Metanephros (tissue), 2 donors: Measurements from ENCODE around the gene PLEKHH1. TPM values are rescaled to one million over a fixed set of nuclear protein-coding genes. Genes with fewer than 3 reads are reported as not detected.

Experiments used
- small RNA-seq: library from RNA; depleted of rRNA; stranded (forward); fragments of <200 nt; gene quantifications from one replicate; pipeline ENCODE3, GENCODE V24; 2014; ENCODE audit warnings: low replicate concordance
- total RNA-seq: library from RNA; depleted of rRNA; stranded (reverse); fragments of >200 nt; gene quantifications from one replicate; pipeline ENCODE4 v1.2.3, GENCODE V29; 2014

Gene PLEKHH1
- total RNA-seq: 18.6 TPM

DNA sequence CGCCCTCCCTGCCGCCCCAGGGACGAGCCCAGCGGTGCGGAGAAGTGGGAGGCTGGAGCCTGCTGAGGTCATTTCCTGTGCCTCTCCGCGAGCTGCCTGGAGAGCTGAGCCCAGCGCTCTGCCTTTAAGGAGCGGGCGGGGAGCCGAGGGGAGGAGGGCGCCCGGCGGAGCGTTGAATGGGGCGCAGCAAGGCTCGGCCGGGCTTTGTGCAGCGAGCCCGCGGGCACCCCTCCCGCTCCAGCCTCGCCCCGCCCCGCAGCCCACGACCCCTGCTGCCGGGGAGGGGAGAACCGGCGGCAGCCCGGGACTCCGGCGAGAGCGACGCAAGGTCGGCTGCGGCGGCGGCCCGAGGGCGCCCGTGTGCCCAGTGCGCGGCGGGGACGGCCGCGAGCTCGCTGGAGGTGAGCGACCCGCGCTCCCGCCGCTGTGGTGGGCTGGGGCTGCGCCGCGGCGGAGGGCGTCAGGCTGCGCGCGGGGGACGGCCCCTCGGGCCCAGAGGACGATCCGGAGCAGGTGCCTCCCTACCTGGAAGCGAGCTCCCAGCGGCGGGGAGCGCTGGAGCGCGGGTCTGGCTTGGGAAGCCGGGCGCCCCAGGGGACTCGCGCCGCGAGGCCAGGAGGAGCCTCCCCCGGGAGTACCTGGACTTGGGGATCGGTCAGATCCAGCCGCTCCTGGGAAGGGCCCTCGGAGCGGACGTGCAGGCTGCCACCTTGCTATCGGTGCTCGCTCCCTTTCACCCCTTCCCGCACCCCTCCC is at the start of gene PLEKHH1:
PLEKHH1 (plus strand) TSS at position 293 of the 756 bp plus-strand sequence. CDS start 8,578 bp downstream, outside the sequence.

DNA sequence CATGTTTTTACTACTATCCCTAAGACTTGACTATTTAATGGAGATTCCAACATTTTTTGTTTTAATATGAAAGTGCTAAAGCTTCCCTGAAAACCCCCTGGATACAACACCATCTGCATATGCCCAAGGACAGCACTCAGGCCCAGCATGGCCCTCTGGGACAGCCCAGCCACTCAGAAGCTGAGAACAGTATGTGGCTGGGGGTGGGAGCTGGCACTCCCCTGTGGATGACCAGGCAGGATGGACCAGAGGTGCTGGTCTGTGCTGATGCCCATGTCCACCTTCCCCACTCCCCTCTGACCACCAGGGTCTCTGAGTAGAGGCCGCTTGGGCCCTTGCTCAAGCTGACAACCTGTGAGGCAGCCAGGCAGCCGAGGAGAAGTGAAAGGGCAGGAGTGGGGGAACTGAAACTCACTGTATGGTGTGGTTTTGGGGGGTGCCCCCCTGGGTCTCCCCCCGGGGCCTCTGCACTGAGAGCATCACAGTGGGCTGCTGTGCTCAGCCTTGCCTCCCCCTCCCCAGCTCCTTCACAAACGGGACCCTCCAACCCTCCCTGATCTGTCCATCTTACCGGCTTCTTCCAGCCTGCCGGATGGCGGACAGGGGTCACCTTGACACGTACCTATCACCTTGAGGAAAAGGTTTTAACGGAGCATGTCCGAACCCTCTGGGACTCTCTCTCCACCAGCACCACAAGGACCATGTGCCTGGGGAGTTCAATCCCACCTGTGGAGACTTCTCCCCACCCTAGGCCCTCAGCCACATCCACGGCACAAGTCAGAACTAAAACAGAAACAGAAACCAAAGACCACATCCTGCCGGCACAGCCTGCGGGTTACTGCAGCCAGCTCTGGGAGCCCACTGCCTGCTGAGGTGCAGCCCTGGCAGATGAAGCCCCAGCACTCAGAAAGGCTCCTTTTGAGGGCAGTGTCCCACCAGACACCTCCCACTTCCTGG is 44.9 kb upstream of the PLEKHH1 start, which contains the start of gene TMEM229B:
TMEM229B (minus strand) TSS at position 785 of the 957 bp plus-strand sequence. CDS start 14,798 bp downstream, outside the sequence.

DNA sequence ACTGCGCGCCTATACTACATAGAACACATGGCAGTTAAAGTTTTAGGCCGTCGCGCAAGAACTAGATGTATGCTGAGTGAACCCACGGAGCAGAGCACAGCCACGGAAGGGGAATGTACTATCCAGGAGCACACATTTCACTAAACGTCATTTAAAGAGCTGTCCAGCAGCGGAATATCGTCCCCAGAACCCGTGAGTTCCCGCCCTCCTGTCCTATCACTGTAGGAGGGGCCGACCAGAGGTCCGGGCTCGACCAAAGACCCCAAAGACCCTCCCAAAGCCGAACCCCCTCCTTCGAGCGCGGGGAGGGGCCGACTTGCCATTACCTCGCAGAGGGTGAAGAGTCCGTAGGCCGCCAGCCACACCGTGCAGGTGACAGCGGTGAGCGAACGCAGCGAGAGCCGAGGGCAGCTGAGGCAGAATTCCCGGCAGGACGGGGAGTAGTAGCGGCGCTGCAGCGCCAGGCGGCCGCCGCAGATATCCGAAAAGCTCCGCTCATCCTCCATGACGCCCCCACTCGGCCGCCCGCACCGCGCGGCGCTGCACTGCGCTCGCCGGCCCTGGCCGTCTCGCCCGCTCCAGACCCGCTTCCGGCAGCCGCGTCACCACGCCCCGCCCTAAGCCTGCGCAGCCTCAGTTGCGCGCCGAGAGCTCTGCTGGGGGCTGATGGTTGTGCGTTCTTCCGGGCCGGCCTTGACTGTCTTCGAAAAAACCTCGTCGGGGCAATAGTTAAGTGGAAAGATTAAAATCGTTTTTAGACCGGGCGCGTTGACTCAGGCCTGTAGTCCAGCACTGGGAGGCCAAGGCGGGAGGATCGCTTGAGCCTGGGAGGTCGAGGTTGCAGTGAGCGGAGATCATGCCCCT is 66.8 kb downstream of the PLEKHH1 start, which contains the start of gene PIGH:
PIGH (minus strand) TSS at position 571 of the 864 bp plus-strand sequence; CDS start at position 506, 65 bp downstream.

DNA sequence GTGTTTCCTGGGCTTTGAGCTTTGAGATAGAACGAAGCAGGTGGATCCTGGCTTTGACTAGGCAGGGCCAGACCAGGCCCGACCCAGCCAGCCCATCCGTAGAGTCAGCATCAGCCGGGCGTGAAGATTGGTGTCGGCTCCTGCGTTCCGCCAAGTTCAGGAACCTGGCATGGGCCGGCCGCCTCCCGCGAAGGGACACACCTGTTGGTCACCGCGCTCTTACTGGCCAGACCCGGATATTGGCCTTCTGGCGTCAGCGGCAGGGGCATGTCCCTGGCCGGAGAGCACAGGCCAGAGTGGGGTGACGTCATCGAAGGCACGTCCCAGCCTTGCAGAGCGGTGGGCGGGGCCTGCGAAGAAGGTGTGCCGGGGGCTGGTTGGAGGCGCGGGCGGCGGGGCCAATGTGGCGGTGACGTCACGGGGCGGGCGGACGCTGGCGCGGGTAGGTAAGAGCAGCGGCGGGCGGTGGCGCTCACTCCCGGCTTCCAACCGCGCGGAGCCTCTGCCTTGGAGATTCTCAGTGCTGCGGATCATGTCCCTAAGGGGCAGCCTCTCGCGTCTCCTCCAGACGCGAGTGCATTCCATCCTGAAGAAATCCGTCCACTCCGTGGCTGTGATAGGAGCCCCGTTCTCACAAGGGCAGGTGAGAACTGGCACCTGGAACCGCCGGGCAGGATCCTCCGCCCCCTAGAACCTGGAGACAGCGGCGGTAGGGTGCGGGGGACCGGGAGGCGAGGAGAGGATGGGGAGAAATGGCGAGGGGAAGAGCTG is 86.5 kb downstream of the PLEKHH1 start, which contains the start of gene ARG2:
ARG2 (plus strand) TSS at position 475 of the 771 bp plus-strand sequence; CDS start at position 533, 58 bp downstream.

Small RNA genes within 50 kb of the gene (small RNA-seq; reads per million reads assigned to genes)
- not detected for gene AL132640.3
- not detected for gene RF00019

Other genes starting within 250 kb of the PLEKHH1 start
- gene ATP6V1D, start 173.5 kb upstream of the PLEKHH1 start, total RNA-seq: 77.5 TPM
- gene EIF2S1, start 173.0 kb upstream of the PLEKHH1 start, total RNA-seq: 47.0 TPM
- 1.3 TPM for gene PLEK2, start 121.1 kb upstream of the PLEKHH1 start, total RNA-seq
- 2.5 TPM for gene TMEM229B, start 44.6 kb upstream of the PLEKHH1 start, total RNA-seq
- gene PIGH, start 67.0 kb downstream of the PLEKHH1 start, total RNA-seq: 42.2 TPM
- 42.2 TPM for gene ARG2, start 86.6 kb downstream of the PLEKHH1 start, total RNA-seq
- gene VTI1B, start 141.3 kb downstream of the PLEKHH1 start, total RNA-seq: 48.5 TPM
- gene RDH11, start 162.5 kb downstream of the PLEKHH1 start, total RNA-seq: 69.9 TPM
- 0.18 TPM for gene RDH12, start 168.6 kb downstream of the PLEKHH1 start, total RNA-seq